ENCODE measurements around the gene DCST1.
A peak's percentile ranks its signal among the peaks of the same experiment; 100 is the strongest.

Gene DCST1

GRCh38 chr1:155001675-155002463, 31.8 kb upstream of the DCST1 start:
- peak; percentile 99 for DNase-seq (ENCODE audit: low spot score)

GRCh38 chr1:155002464-155003226, 31.0 kb upstream of the DCST1 start, which contains the start of gene ZBTB7B:
Gene ZBTB7B (plus strand): TSS chr1:155002802. CDS start chr1:155014661, 11,859 bp downstream.
- no peak for DNase-seq (ENCODE audit: low spot score)

GRCh38 chr1:155003227-155003765, 30.3 kb upstream of the DCST1 start:
- DNase-seq (ENCODE audit: low spot score) = peak; percentile 50

GRCh38 chr1:155003766-155004351, 29.8 kb upstream of the DCST1 start:
- peak; percentile 49 for DNase-seq (ENCODE audit: low spot score)

GRCh38 chr1:155004352-155005075, 29.1 kb upstream of the DCST1 start:
- no peak for DNase-seq (ENCODE audit: low spot score)

GRCh38 chr1:155005076-155006011, 28.3 kb upstream of the DCST1 start:
- no peak for DNase-seq (ENCODE audit: low spot score)

GRCh38 chr1:155006601-155007101, 27.0 kb upstream of the DCST1 start:
- DNase-seq (ENCODE audit: low spot score) = peak; percentile 41

- DNase-seq (ENCODE audit: low spot score) = no peak
These were observed 26.3 kb upstream of the DCST1 start for GRCh38 chr1:155007251-155007828.

GRCh38 chr1:155008015-155008941, 25.3 kb upstream of the DCST1 start:
- no peak for DNase-seq (ENCODE audit: low spot score)

GRCh38 chr1:155009221-155009711, 24.4 kb upstream of the DCST1 start:
- no peak for DNase-seq (ENCODE audit: low spot score)

GRCh38 chr1:155009742-155010141, 23.9 kb upstream of the DCST1 start:
- no peak for DNase-seq (ENCODE audit: low spot score)

- DNase-seq (ENCODE audit: low spot score) = no peak
These were observed 23.3 kb upstream of the DCST1 start for GRCh38 chr1:155010211-155010918.

- no peak for DNase-seq (ENCODE audit: low spot score)
These were observed 22.6 kb upstream of the DCST1 start for GRCh38 chr1:155011004-155011416.

GRCh38 chr1:155011437-155012025, 22.1 kb upstream of the DCST1 start:
- no peak for DNase-seq (ENCODE audit: low spot score)

- DNase-seq (ENCODE audit: low spot score) = no peak
These were observed 21.5 kb upstream of the DCST1 start for GRCh38 chr1:155012026-155012546.

GRCh38 chr1:155012776-155013602, 20.6 kb upstream of the DCST1 start:
- DNase-seq (ENCODE audit: low spot score) = no peak

- no peak for DNase-seq (ENCODE audit: low spot score)
These were observed 20.0 kb upstream of the DCST1 start for GRCh38 chr1:155013632-155014031.

Data from SW480 (cell line).